Renal cortex interstitium (tissue), 15 donors: ENCODE measurements around the gene PCDHGB1. TPM values are rescaled to one million over a fixed set of nuclear protein-coding genes. Genes with fewer than 3 reads are reported as not detected.
"Not testable (repeated sequence)": the region's sequence is repeated elsewhere in the genome, so short reads cannot be mapped to it uniquely, and the experiment has no call there.

Experiments used
- DNase-seq, 11 donors: peaks; one replicate each; pipeline ENCODE4 v3.0.0-alpha.2; 2013; ENCODE audit warnings: low read depth in 9 of 11, low spot score in 4 of 11; ENCODE audit errors: extremely low read depth in 1 of 11
- long read RNA-seq, 16 experiments: transcript quantifications; one replicate each; lab custom pipeline, GENCODE V29; 2026
- polyA plus RNA-seq, 3 donors: library from polyadenylated mRNA; unstranded; fragments of 120-200 nt; gene quantifications; one replicate each; pipeline ENCODE4 v1.2.1, GENCODE V29; 2013; ENCODE audit not compliant: insufficient read length in 3 of 3

PCDHGB1 gene
- 1 to 10 TPM; 1.5 to 2.5 (median 2.2) TPM for polyA plus RNA-seq
- long read RNA-seq, donor 1 = 0 reads
- long read RNA-seq, donor 2 = 0 reads
- long read RNA-seq, donor 3 = 0 reads
- long read RNA-seq, donor 4, partial matches to known transcripts = 0 of 1 reads
- long read RNA-seq, donor 4, other reads (novel, unspliced or antisense) = 0 of 1 reads
- long read RNA-seq, donor 5 = 0 reads
- long read RNA-seq, donor 6, partial matches to known transcripts = 0 of 1 reads
- long read RNA-seq, donor 6, other reads (novel, unspliced or antisense) = 0 of 1 reads
- long read RNA-seq, donor 7, partial matches to known transcripts = 0 of 1 reads
- long read RNA-seq, donor 7, other reads (novel, unspliced or antisense) = 0 of 1 reads
- long read RNA-seq, donor 8 = 0 reads
- long read RNA-seq, donor 9, partial matches to known transcripts = 0 of 4 reads
- long read RNA-seq, donor 9, other reads (novel, unspliced or antisense) = 0 of 4 reads
- long read RNA-seq, donor 10, full-length matches to known transcripts = 1 of 1 reads
- long read RNA-seq, donor 10, partial matches to known transcripts = 0 of 1 reads
- long read RNA-seq, donor 10, other reads (novel, unspliced or antisense) = 0 of 1 reads
- long read RNA-seq, donor 11, partial matches to known transcripts = 0 of 1 reads
- long read RNA-seq, donor 11, other reads (novel, unspliced or antisense) = 0 of 1 reads
- long read RNA-seq, donor 12 = 0 reads
- long read RNA-seq, donor 13 = 0 reads
- long read RNA-seq, donor 14, partial matches to known transcripts = 0 of 1 reads
- long read RNA-seq, donor 14, other reads (novel, unspliced or antisense) = 0 of 1 reads
- long read RNA-seq, donor 15 = 0 reads
- long read RNA-seq, donor 16, full-length matches to known transcripts = 3 of 3 reads
- long read RNA-seq, donor 16, partial matches to known transcripts = 0 of 3 reads
- long read RNA-seq, donor 16, other reads (novel, unspliced or antisense) = 0 of 3 reads

DNA sequence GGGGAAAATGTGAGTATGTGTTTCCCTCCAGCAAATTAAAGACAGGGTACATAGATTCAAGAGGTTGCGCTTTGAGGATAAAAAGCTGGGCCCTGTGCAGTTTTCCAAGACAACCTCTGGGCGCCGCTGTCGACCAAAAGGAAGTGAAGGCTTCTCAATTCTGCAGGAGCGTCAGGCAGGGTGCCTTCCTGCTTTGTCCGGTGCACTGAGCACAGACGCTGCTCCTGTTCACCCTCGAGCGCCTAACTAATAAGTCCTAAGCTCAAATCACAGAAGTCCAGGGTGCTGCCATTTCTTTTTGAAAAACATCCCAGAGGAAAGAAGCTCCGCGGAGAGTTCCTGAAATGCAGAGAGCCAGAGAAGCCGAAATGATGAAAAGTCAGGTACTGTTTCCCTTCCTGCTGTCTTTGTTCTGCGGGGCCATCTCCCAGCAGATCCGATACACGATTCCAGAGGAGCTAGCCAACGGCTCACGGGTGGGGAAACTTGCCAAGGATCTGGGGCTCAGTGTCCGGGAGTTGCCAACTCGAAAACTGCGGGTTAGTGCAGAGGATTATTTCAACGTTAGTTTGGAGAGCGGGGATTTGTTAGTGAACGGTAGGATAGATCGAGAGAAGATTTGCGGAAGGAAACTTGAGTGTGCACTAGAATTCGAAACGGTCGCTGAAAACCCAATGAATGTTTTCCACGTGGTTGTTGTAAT lies at the start of gene PCDHGB1:
Gene PCDHGB1, plus strand, starts transcription at position 183 of the 703 bp plus-strand sequence. Its CDS starts 162 bp downstream, at position 345.
- no peak for DNase-seq

DNA sequence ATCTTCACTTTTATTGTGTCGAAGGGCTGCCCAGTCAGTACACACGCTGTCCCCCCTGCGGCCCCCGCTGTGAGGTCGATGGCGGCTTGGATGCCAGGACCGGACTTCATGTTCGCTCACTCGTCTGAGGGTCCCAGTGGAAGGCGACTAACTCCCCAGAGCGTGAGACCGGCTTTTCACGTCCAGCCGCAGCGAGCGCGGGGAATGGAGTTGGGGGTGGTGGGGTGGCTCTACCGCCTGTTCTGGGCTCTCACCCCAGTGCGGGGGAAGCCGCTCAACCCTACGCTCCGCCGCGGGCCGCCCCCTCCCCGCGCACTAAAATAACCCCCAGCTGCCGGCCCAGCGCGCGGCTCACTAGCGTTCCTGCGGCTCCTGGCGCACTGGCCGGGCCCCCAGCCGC lies 46.1 kb upstream of the PCDHGB1 start, which contains the start of gene SLC25A2:
Gene SLC25A2, minus strand, starts transcription at position 294 of the 400 bp plus-strand sequence. Its CDS starts 184 bp downstream, at position 110.
- no peak for DNase-seq

GRCh38 chr5:141306630-141307029 lies 43.3 kb upstream of the PCDHGB1 start:
- no peak for DNase-seq

GRCh38 chr5:141313711-141314110 lies 36.2 kb upstream of the PCDHGB1 start:
- no peak for DNase-seq

DNA sequence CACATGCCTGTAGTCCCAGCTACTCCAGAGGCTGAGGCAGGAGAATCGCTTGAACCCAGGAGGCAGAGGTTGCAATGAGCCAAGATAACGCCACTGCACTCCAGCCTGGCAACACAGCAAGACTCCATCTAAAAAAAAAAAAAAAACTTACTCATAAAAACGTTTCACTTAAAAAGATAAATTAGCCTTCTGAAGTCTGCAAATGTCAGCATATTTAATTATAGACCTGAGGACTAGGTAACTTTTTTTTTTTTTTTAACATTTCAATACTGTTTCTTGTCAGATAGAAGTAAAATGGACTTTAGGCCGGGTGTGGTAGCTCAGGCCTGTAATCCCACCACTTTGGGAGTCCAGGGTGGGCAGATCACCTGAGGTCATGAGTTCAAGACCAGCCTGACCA lies 32.9 kb upstream of the PCDHGB1 start:
- DNase-seq = not testable (repeated sequence)

DNA sequence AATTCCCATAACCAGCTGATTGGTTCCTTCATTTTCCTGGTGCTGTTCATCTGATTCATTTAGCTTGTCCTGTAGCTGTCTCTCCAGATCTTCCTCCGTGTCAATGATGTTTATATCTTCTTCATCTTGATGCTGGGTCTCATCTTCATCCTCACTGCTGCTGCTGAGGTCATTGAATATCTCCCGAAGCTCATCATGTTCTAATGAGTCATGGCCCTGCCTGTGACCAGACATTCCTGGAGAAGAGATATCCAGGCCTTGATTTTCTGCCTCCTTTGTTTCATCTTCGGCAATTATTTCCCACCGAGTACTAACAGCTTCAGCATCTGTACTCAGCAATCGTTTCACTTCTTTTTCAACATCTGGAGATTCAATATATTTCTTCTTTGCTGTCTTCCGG lies 30.7 kb upstream of the PCDHGB1 start:
- DNase-seq = no peak

DNA sequence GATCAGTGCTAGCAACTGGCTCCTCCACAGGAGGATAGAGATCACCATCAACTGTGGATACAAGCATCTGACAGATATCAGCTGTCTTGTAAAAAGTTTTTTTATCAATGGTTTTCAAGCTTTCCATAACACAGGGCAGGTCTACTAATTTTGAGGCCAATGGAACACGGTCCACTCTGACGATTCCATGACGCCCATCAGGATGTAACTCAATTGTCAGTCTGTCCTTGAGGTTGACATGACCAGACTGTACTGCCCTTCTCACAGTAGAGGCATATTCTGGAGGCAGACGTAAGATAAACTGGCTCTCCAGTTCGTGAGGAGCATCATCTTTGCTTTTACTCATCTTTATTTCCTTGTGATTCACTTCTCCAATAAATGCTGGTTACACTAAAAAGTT lies 30.2 kb upstream of the PCDHGB1 start:
- DNase-seq = no peak

DNA sequence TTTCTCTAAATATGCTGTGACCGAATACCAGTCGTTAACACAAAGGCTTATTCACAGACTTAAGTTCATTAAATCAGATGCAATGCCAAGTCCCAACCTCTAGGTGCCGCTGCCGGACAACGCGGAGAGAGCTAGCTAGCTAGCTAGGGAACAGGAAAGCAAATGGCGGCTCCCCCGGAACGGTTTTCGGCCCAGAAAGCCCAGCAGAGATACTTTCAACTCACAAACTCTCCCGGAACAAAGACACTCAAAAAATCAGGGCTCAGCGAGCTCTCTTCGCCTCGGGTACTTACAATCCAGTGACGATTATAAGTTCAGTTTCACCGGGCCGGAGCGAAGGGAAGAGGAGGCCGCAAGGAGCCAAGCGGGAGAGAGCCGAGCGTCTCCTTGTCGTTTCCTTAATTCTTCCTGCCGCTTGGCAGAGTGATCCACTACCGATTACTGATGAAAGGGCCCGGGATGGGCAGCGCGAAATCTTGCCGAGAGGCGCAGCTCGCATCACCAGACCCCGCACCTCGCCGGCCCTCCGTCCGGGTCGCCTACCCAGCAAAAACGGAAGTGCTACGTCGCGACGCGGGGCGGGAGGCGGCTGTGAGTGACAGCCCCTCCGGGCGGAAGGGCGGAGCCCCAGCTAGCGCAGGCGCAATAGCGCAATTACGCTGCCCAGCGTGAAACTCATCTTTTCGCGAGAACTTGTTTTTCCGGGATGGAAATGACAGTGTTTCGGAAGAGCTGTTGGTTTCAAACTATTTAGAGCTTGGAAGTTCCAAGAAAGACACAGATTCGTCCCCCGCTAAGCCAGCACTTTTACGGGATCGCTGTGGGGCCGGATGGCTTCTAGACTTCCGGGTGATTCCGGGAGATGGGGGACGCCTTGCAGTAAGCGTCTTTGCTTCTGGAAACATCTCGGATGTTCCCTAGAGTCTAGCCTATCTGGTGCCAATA lies 29.4 kb upstream of the PCDHGB1 start, which contains the start of gene TAF7:
Gene TAF7, minus strand, starts transcription at position 560 of the 945 bp plus-strand sequence. CDS start 740 bp downstream, outside the sequence.
- DNase-seq = peak; percentile 86 to 94 (median 93)

GRCh38 chr5:141322261-141322660 lies 27.6 kb upstream of the PCDHGB1 start:
- DNase-seq = no peak

GRCh38 chr5:141326088-141326854 lies 23.6 kb upstream of the PCDHGB1 start:
- peak in 2 of 11 donors; percentile 19 to 22 for DNase-seq

DNA sequence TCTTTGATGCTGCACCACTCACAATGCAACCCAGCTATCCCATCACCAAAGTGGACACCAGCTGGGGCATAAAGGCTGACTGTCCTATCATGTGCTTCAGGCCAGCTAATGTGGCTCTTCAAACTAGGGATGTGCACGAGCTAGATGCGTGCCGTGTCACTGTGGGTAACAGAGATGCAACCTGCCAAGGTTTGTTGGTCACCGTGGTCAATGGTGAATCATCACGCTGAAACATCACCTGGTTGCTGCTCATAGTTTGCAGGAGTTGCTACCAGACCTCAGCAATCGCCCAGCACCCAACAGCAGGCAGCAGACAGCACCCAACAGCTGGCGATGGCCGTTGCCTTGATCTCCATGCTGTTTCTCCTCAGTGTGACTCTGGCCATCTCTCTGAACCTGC lies 21.7 kb upstream of the PCDHGB1 start:
- no peak for DNase-seq

- DNase-seq = no peak
Observed at GRCh38 chr5:141330299-141331080, 19.4 kb upstream of the PCDHGB1 start, which contains the start of gene PCDHGA1. Gene PCDHGA1 (plus strand): TSS chr5:141330514.

DNA sequence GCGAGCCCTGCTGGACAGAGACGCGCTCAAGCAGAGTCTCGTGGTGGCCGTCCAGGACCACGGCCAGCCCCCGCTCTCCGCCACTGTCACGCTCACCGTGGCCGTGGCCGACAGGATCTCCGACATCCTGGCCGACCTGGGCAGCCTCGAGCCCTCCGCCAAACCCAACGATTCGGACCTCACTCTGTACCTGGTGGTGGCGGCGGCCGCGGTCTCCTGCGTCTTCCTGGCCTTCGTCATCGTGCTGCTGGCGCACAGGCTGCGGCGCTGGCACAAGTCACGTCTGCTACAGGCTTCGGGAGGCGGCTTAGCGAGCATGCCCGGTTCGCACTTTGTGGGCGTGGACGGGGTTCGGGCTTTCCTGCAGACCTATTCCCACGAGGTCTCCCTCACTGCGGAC lies 17.3 kb upstream of the PCDHGB1 start:
- DNase-seq = not testable (repeated sequence)

DNA sequence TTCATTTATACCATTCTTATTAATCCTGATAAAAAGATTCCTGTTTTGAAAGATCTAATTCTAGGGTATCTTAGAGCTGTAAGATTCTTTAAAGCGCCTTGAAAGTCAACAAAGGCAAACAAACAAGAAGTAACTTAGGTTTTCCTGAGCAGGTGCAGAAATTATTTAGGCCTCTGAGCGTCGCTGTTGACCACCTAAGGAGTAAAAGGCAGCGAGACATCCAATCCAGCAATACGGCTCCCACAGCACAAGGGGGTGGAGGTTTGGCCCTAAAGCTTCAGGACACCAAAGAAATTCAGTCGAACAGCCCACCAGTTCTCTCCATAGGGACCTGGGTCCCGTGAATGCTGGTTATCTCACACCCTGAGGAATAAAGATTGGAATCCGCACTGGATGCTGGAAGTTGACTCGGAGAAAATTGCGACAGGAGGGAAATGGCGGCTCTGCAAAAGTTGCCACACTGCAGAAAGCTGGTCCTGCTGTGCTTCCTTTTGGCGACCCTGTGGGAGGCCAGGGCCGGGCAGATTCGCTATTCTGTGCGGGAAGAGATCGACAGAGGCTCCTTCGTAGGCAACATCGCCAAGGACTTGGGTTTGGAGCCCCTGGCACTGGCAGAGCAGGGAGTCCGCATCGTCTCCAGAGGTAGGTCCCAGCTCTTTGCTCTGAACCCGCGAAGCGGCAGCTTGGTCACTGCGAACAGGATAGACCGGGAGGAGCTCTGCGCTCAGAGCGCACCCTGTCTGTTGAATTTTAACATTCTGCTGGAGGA lies 11.2 kb upstream of the PCDHGB1 start, which contains the start of gene PCDHGA2:
Gene PCDHGA2, plus strand, starts transcription at position 223 of the 769 bp plus-strand sequence.
- DNase-seq = peak in 6 of 11 donors; percentile 30 to 55 (median 38)

GRCh38 chr5:141340781-141341354 lies 9.0 kb upstream of the PCDHGB1 start:
- not testable (repeated sequence) for DNase-seq
